ENCODE data around the gene TNRC6C. TPM values are rescaled to one million over a fixed set of nuclear protein-coding genes. Genes with fewer than 3 reads are reported as not detected.

TNRC6C gene
- total and polyA plus RNA-seq, 10 donors = 1.7 to 37.0 (median 18.3) TPM

GRCh38 chr17:78096093-78096492 lies 137.6 kb downstream of the TNRC6C start:
- H3K4me3 ChIP-seq = no peak overlapping the region
- intact Hi-C loops (cut with DNase I; ENCODE audit: low total_unique reads) = no loop called here
- no peaks in the 10 kb centered on the region for H3K27me3 ChIP-seq (replicated peaks in 1 of 7)
- no peaks in the 10 kb centered on the region for H3K9me3 ChIP-seq
- WGBS, 5 donors = 92 to 96% (median 94%) methylated on average over 9 of the region's 9 CpGs
- TF ChIP-seq CTCF (IDR thresholded peaks at IDR 0.05 in 8 of 11, conservative IDR thresholded peaks at IDR 0.05 in 3 of 11) (no peak), POLR2AphosphoS5 (IDR thresholded peaks at IDR 0.05) (no peak), POLR2A (IDR thresholded peaks at IDR 0.05) (no peak)
- no peak overlapping the region for H3K27ac ChIP-seq
- H3K4me1 ChIP-seq = no peaks in the 10 kb centered on the region
- no peak for DNase-seq
- H3K36me3 ChIP-seq = peaks cover 3 to 98% (median 88%) of the 10 kb centered on the region in 6 donors

- H3K9me3 ChIP-seq = no peaks in the 10 kb centered on the region
- intact Hi-C loops (cut with DNase I; ENCODE audit: low total_unique reads) = no loop called here
- TF ChIP-seq CTCF (IDR thresholded peaks at IDR 0.05 in 8 of 11, conservative IDR thresholded peaks at IDR 0.05 in 3 of 11) = no peak
- TF ChIP-seq POLR2A (IDR thresholded peaks at IDR 0.05) = no peak
- no peak for TF ChIP-seq POLR2AphosphoS5 (IDR thresholded peaks at IDR 0.05)
- H3K36me3 ChIP-seq = peaks cover 3 to 97% (median 71%) of the 10 kb centered on the region in 6 donors
- H3K4me1 ChIP-seq = no peaks in the 10 kb centered on the region
- no peak for DNase-seq
- no peak overlapping the region for H3K4me3 ChIP-seq
- H3K27ac ChIP-seq = no peak overlapping the region
- WGBS, 5 donors = 76 to 90% (median 88%) methylated on average over 5 of the region's 5 CpGs
- H3K27me3 ChIP-seq (replicated peaks in 1 of 7) = no peaks in the 10 kb centered on the region
These were observed 142.6 kb downstream of the TNRC6C start for GRCh38 chr17:78101112-78101511.

DNA sequence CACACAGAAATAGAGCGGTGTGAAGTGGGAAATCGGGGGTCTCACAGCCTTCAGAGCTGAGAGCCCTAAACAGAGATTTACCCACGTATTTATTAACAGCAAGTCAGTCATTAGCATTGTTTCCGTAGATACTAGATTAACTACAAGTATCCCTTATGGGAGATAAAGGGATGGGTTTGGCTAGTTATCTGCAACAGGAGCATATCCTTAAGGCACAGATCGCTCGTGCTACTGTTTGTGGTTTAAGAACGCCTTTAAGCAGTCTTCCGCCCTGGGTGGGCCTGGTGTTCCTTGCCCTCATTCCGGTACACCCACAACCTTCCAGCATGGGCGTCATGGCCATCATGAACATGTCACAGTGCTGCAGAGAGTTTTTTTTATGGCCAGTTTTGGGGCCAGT lies 143.0 kb downstream of the TNRC6C start:
- H3K4me3 ChIP-seq = no peak overlapping the region
- no peaks in the 10 kb centered on the region for H3K9me3 ChIP-seq
- no peak for DNase-seq
- no peaks in the 10 kb centered on the region for H3K4me1 ChIP-seq
- intact Hi-C loops (cut with DNase I; ENCODE audit: low total_unique reads) = no loop called here
- H3K36me3 ChIP-seq = peaks cover 3 to 93% (median 69%) of the 10 kb centered on the region in 6 donors
- H3K27me3 ChIP-seq (replicated peaks in 1 of 7) = no peaks in the 10 kb centered on the region
- WGBS, 5 donors = 94 to 98% (median 96%) methylated on average over 10 of the region's 10 CpGs
- TF ChIP-seq POLR2A (IDR thresholded peaks at IDR 0.05) (no peak), CTCF (IDR thresholded peaks at IDR 0.05 in 8 of 11, conservative IDR thresholded peaks at IDR 0.05 in 3 of 11) (no peak), POLR2AphosphoS5 (IDR thresholded peaks at IDR 0.05) (no peak)
- H3K27ac ChIP-seq = no peak overlapping the region

DNA sequence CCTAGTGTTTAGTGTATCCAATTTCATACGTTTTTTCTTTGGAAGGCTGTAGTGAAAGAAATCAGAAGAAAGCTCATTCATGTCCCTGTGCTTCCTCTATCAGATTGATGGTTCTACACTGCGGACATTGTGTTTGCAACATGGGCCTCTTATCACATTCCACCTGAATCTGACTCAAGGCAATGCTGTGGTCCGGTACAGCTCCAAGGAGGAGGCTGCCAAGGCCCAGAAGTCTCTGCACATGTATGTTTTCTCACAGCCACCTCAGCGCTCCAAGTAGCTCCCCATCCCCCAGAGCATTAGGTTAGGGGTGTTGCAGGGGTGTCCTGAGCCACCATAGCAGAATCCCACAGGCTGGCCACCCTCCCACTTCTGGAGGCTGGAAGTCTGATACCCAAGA lies 144.8 kb downstream of the TNRC6C start:
- DNase-seq = no peak
- WGBS, 5 donors = 89 to 93% (median 90%) methylated on average over 4 of the region's 4 CpGs
- Histone ChIP-seq H3K27me3 (replicated peaks in 1 of 7) (no peaks in the 10 kb centered on the region), H3K27ac (no peak overlapping the region), H3K36me3 (peaks cover 0 to 93% (median 62%) of the 10 kb centered on the region in 6 donors), H3K9me3 (no peaks in the 10 kb centered on the region), H3K4me1 (peaks cover 0 to 6% (median 0%) of the 10 kb centered on the region in 6 donors), H3K4me3 (no peak overlapping the region)
- no peak for TF ChIP-seq POLR2AphosphoS5 (IDR thresholded peaks at IDR 0.05)
- TF ChIP-seq POLR2A (IDR thresholded peaks at IDR 0.05) = no peak
- TF ChIP-seq CTCF (IDR thresholded peaks at IDR 0.05 in 8 of 11, conservative IDR thresholded peaks at IDR 0.05 in 3 of 11) = no peak
- intact Hi-C loops (cut with DNase I; ENCODE audit: low total_unique reads) = no loop called here

Measured in spleen (tissue), 11 donors.